Natural killer cell (primary cell): ENCODE data around the gene ZNF672. TPM values are rescaled to one million over a fixed set of nuclear protein-coding genes. Genes with fewer than 3 reads are reported as not detected.

ENCODE experiments used
- ATAC-seq, 3 donors: fragments of 150-1000 bp in 2 of 3; fragments of 200-7000 bp in 1 of 3; cut with Tn5 transposase; 1 replicate in 1 of 3; 2 replicates in 2 of 3; pipeline ENCODE4 v1.10.0; 2021; ENCODE audit warnings: mild to moderate bottlenecking in 2 of 3, moderate library complexity in 2 of 3
- DNase-seq, 2 donors: peaks; one replicate each; pipeline versions ENCODE4 v3.0.0 to v3.0.0-alpha.2; 2013 to 2021; ENCODE audit warnings: mixed read lengths in 1 of 2
- H3K27ac ChIP-seq: one replicate; pipeline ENCODE4 v1.5.1; 2013; ENCODE audit warnings: mild to moderate bottlenecking, low read length
- H3K27me3 ChIP-seq: one replicate; pipeline ENCODE4 v1.6.1; 2013; ENCODE audit warnings: low read length; ENCODE audit not compliant: control insufficient read depth, insufficient read depth
- H3K36me3 ChIP-seq: one replicate; pipeline ENCODE4 v1.6.1; 2013; ENCODE audit warnings: low read length; ENCODE audit not compliant: control insufficient read depth, insufficient read depth
- H3K4me1 ChIP-seq: one replicate; pipeline ENCODE4 v1.6.1; 2013; ENCODE audit warnings: low read length; ENCODE audit not compliant: control insufficient read depth, insufficient read depth
- H3K4me3 ChIP-seq: one replicate; pipeline ENCODE4 v1.5.1; 2013; ENCODE audit warnings: low read length
- H3K9me3 ChIP-seq: one replicate; pipeline ENCODE4 v1.6.1; 2013; ENCODE audit warnings: low read length; ENCODE audit not compliant: control insufficient read depth, insufficient read depth
- H3K27ac Mint-ChIP-seq, 2 donors: one replicate each; pipeline ENCODE4 v1.8.0; 2022; ENCODE audit warnings: mild to moderate bottlenecking in 2 of 2, mixed read lengths in 2 of 2, moderate library complexity in 1 of 2
- H3K27me3 Mint-ChIP-seq, 2 donors: one replicate each; pipeline ENCODE4 v1.8.0; 2022; ENCODE audit warnings: low read depth in 2 of 2, mixed read lengths in 2 of 2
- H3K36me3 Mint-ChIP-seq: one replicate; pipeline ENCODE4 v1.8.0; 2022; ENCODE audit warnings: mixed read lengths
- H3K4me1 Mint-ChIP-seq, 2 donors: one replicate each; pipeline ENCODE4 v1.8.0; 2022; ENCODE audit warnings: mixed read lengths in 2 of 2
- H3K4me3 Mint-ChIP-seq: one replicate; pipeline ENCODE4 v1.8.0; 2022; ENCODE audit warnings: mild to moderate bottlenecking, moderate library complexity, mixed read lengths
- H3K9me3 Mint-ChIP-seq, 2 donors: one replicate each; pipeline ENCODE4 v1.8.0; 2022; ENCODE audit warnings: mixed read lengths in 2 of 2
- WGBS: methylation state at CpG from one replicate; pipeline ENCODE4 v1.1.7; 2013; ENCODE audit warnings: missing lambda C conversion rate; ENCODE audit not compliant: insufficient coverage; 5-methylcytosine and 5-hydroxymethylcytosine counted together
- intact Hi-C: fragments of 100-400 bp; cut with micrococcal nuclease; formaldehyde crosslinking; loops from one replicate; pipeline ENCODE4 v1.14.2; 2022
- total RNA-seq, 4 donors: library from RNA; stranded (reverse); fragments of 120-200 nt in 1 of 4; gene quantifications; one replicate each; pipeline versions ENCODE4 v1.2.3 to v1.2.4, GENCODE V29; 2013 to 2022
- TF ChIP-seq, protein P1 (sequence below): fragments of 200-600 bp; IDR thresholded peaks from one replicate; pipeline ENCODE4 v1.8.0; 2022; ENCODE audit warnings: antibody characterized with exemption

ZNF672 gene
- total RNA-seq, 3 donors from 2014 or later (not counting 1 experiment from before 2014, with no cell fraction given), result 29.0 to 41.8 (median 38.7) TPM

DNA sequence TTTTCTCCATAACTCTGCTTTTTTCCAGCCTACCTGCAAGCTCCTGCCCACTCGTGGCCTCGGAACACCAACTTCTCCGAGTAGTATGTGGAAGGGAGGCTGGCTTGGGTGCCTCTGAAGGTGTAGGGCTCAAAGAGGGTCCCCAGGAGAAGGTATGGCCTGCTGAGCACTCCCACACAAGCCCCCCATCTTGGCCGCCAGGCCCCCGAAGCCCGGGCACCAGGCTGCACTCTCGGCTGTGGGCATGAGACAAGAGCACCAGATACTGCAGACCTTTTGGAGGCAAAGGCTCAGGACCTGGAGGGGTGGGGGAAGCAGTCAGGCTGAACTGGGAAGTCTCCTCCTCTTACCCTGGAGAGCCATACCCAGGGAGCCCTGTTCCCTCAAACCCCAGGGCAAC is 19.2 kb downstream of the ZNF672 start:
- Mint-ChIP-seq H3K27me3 (no peaks in the 10 kb centered on the region), H3K9me3 (no peaks in the 10 kb centered on the region), H3K36me3 (no peaks in the 10 kb centered on the region), H3K4me3 (peak overlapping the region; percentile 86), H3K4me1 (peaks cover 30 to 41% of the 10 kb centered on the region in 2 donors), H3K27ac (peak overlapping the region in 1 of 2 donors; percentile 41)
- 87% methylated on average over 7 of the region's 7 CpGs for WGBS
- DNase-seq (no peak), ATAC-seq (no peak)
- peaks cover 3% of the 10 kb centered on the region for H3K36me3 ChIP-seq
- H3K27ac ChIP-seq, result no peak overlapping the region
- H3K4me1 ChIP-seq, result peaks cover 70% of the 10 kb centered on the region
- H3K4me3 ChIP-seq, result no peak overlapping the region
- H3K9me3 ChIP-seq, result no peaks in the 10 kb centered on the region
- TF ChIP-seq, protein P1, sequence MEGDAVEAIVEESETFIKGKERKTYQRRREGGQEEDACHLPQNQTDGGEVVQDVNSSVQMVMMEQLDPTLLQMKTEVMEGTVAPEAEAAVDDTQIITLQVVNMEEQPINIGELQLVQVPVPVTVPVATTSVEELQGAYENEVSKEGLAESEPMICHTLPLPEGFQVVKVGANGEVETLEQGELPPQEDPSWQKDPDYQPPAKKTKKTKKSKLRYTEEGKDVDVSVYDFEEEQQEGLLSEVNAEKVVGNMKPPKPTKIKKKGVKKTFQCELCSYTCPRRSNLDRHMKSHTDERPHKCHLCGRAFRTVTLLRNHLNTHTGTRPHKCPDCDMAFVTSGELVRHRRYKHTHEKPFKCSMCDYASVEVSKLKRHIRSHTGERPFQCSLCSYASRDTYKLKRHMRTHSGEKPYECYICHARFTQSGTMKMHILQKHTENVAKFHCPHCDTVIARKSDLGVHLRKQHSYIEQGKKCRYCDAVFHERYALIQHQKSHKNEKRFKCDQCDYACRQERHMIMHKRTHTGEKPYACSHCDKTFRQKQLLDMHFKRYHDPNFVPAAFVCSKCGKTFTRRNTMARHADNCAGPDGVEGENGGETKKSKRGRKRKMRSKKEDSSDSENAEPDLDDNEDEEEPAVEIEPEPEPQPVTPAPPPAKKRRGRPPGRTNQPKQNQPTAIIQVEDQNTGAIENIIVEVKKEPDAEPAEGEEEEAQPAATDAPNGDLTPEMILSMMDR, result no peak
- no peaks in the 10 kb centered on the region for H3K27me3 ChIP-seq
- intact Hi-C loops, result no loop called here

DNA sequence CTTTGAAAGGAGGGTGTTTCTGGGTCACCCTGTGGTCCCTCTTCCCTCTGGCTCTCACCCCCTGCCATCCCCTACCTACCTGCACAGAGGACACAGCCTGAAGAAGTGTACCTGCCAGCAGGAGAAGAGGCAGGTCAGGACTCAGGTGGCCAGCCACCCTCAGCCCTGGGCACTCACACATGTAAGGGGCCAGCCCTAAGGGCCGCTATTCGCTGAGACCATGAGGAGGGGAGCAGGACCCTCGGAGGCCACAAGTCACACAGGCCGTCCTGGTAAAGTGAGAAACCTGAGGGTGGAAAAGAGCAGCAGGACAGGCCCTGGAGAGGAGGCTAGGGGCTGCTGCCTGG is 19.7 kb downstream of the ZNF672 start:
- ATAC-seq, result no peak
- Histone ChIP-seq H3K27me3 (no peaks in the 10 kb centered on the region), H3K4me1 (peaks cover 68% of the 10 kb centered on the region), H3K9me3 (no peaks in the 10 kb centered on the region), H3K27ac (no peak overlapping the region), H3K36me3 (peaks cover 3% of the 10 kb centered on the region), H3K4me3 (peak overlapping the region; percentile 53)
- 20% methylated on average over 4 of the region's 4 CpGs for WGBS
- intact Hi-C loops, result loop anchor here (1.0 kb wide), 2 partner anchors 19 to 31 kb away; partner anchors contain the start of gene ZNF672
- Mint-ChIP-seq H3K36me3 (no peaks in the 10 kb centered on the region), H3K27me3 (no peaks in the 10 kb centered on the region), H3K4me1 (peaks cover 35 to 46% of the 10 kb centered on the region in 2 donors), H3K9me3 (no peaks in the 10 kb centered on the region), H3K27ac (peak overlapping the region; percentile 90 to 94), H3K4me3 (peak overlapping the region; percentile 86)
- TF ChIP-seq, protein P1, result no peak
- DNase-seq, result no peak

DNA sequence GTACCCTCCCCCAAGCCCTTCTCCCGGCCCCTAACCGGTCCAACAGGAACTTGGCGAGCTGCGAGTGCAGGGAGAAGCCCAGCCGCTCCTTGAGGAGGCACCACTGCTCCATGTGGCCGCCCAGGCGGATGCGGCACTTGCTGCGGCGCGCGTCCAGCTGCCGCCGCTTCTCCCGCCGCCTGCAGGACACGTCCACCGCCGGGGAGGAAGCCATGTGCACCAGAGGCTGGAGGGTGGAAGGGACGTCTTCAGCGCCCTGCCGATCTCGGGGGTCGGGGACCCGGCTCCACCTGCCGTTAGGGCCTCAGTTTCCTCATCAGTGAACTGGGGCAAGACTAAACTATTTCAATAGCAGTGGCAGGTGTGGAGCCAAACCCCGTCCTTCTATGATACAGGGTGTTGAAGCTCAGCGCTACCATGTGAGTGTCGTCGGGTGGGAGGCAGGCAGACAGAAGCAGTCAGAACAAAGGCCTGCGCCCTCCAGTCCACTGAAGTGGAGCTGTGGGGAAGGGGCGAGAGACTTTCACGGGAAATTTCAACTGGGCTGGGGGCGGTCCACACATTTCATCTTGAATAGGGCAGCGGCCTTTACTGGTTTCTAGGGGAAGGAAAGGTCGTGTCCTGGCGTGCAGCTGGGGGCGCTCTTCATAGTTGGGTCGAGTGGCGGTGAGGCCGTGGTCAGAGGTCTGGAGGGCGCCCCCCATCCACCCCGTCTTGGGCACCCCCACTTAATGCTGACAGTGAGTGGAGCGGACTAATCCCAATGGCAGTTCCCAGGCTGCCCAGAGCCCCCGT is 20.3 kb downstream of the ZNF672 start:
- Mint-ChIP-seq H3K27ac (peak overlapping the region; percentile 90 to 94), H3K27me3 (no peaks in the 10 kb centered on the region), H3K36me3 (no peaks in the 10 kb centered on the region), H3K4me3 (peak overlapping the region; percentile 86), H3K4me1 (peaks cover 39 to 51% of the 10 kb centered on the region in 2 donors), H3K9me3 (no peaks in the 10 kb centered on the region)
- Histone ChIP-seq H3K27ac (peak overlapping the region; percentile 92), H3K4me3 (peak overlapping the region; percentile 53), H3K4me1 (peaks cover 68% of the 10 kb centered on the region), H3K27me3 (no peaks in the 10 kb centered on the region), H3K36me3 (peaks cover 3% of the 10 kb centered on the region), H3K9me3 (no peaks in the 10 kb centered on the region)
- ATAC-seq (peak; percentile 41 to 64 (median 46)), DNase-seq (peak; percentile 36 to 47)
- under 1% methylated on average over 45 of the region's 45 CpGs for WGBS
- intact Hi-C loops, result loop anchor here (1.0 kb wide), 2 partner anchors 20 to 32 kb away; partner anchors contain the start of gene ZNF672
- TF ChIP-seq, protein P1, result peak; percentile 25
